IMR-90 (cell line): Measurements from ENCODE around the gene SPSB4. TPM values are rescaled to one million over a fixed set of nuclear protein-coding genes. Genes with fewer than 3 reads are reported as not detected.

ENCODE experiments used
- ATAC-seq: fragments of 200-7000 bp; cut with Tn5 transposase; 2 replicates; pipeline ENCODE4 v1.9.1; 2020; ENCODE audit warnings: low read depth, mild to moderate bottlenecking, moderate library complexity
- BruUV-seq: library from RNA; stranded (reverse); fragments of 400-500 nt; replicated peaks from 2 replicates; lab custom pipeline; 2021; lab: Mats Ljungman, UMichigan
- CTCF ChIA-PET: fragments of 300-600 bp; formaldehyde crosslinking; extraction: SDS; loops from one replicate; lab custom pipeline; 2021; ENCODE audit warnings: antibody characterized with exemption; lab: Yijun Ruan, JAX
- POLR2A ChIA-PET: fragments of 300-600 bp; sonication (Branson Sonifier 250); formaldehyde crosslinking; loops from one replicate; lab custom pipeline; 2022; ENCODE audit warnings: antibody characterized with exemption; ENCODE audit not compliant: unreplicated experiment; lab: Charles Lee
- DNase-seq: peaks from one replicate; pipeline ENCODE4 v3.0.0; 2013
- H2AFZ ChIP-seq: replicated peaks from 2 replicates; pipeline ENCODE3; 2013; ENCODE audit warnings: low read length, mild to moderate bottlenecking; ENCODE audit not compliant: poor library complexity
- H2AK5ac ChIP-seq: 2 replicates; pipeline ENCODE4 v1.6.1; 2013; ENCODE audit warnings: low read depth, low read length, inconsistent platforms
- H2AK9ac ChIP-seq: replicated peaks from 2 replicates; pipeline ENCODE3; 2013; ENCODE audit warnings: mild to moderate bottlenecking, low read depth, low read length, moderate library complexity; ENCODE audit not compliant: poor library complexity
- H2BK120ac ChIP-seq: 2 replicates; pipeline ENCODE4 v1.6.1; 2013; ENCODE audit warnings: low read depth, low read length, inconsistent platforms
- H2BK15ac ChIP-seq: 3 replicates; pipeline ENCODE4 v1.6.1; 2013; ENCODE audit warnings: low read depth, low read length, inconsistent platforms
- H2BK20ac ChIP-seq: 2 replicates; pipeline ENCODE4 v1.6.1; 2013; ENCODE audit warnings: low read depth, mild to moderate bottlenecking, inconsistent platforms, low read length, moderate library complexity
- H2BK5ac ChIP-seq: 2 replicates; pipeline ENCODE4 v1.6.1; 2013; ENCODE audit warnings: mild to moderate bottlenecking, low read depth, low read length, inconsistent platforms; ENCODE audit not compliant: poor library complexity, severe bottlenecking
- H3K14ac ChIP-seq: replicated peaks from 2 replicates; pipeline ENCODE4 v1.6.1; 2013; ENCODE audit warnings: low read depth, low read length, inconsistent platforms
- H3K18ac ChIP-seq: 2 replicates; pipeline ENCODE4 v1.6.1; 2013; ENCODE audit warnings: low read depth, low read length, control low read depth
- H3K23ac ChIP-seq: 2 replicates; pipeline ENCODE4 v1.6.1; 2013; ENCODE audit warnings: low read depth, low read length, inconsistent platforms
- H3K27ac ChIP-seq: 2 replicates; pipeline ENCODE4 v1.5.1; 2013; ENCODE audit warnings: mild to moderate bottlenecking, control low read depth, low read length; ENCODE audit not compliant: insufficient read depth
- H3K27me3 ChIP-seq: 2 replicates; pipeline ENCODE4 v1.6.1; 2013; ENCODE audit warnings: low read length; ENCODE audit not compliant: control insufficient read depth, insufficient read depth
- H3K36me3 ChIP-seq: 2 replicates; pipeline ENCODE4 v1.6.1; 2013; ENCODE audit warnings: low read length, mixed read lengths; ENCODE audit not compliant: control insufficient read depth, insufficient read depth
- H3K4ac ChIP-seq: 2 replicates; pipeline ENCODE4 v1.6.1; 2013; ENCODE audit warnings: low read depth, low read length, inconsistent platforms
- H3K4me1 ChIP-seq: 2 replicates; pipeline ENCODE4 v1.6.1; 2013; ENCODE audit warnings: low read length, mixed read lengths; ENCODE audit not compliant: control insufficient read depth, insufficient read depth
- H3K4me2 ChIP-seq: 2 replicates; pipeline ENCODE4 v1.6.1; 2013; ENCODE audit warnings: low read depth, mild to moderate bottlenecking, control low read depth, low read length, moderate library complexity
- H3K4me3 ChIP-seq: 2 replicates; pipeline ENCODE4 v1.5.1; 2013; ENCODE audit warnings: low read depth, mild to moderate bottlenecking, control low read depth, low read length, moderate library complexity; ENCODE audit not compliant: insufficient read depth
- H3K56ac ChIP-seq: 2 replicates; pipeline ENCODE4 v1.6.1; 2013; ENCODE audit warnings: low read length, inconsistent platforms; ENCODE audit not compliant: insufficient read depth; ENCODE audit errors: extremely low read depth
- H3K79me1 ChIP-seq, 2 experiments: 2 replicates each; pipeline ENCODE4 v1.6.1; 2013; ENCODE audit warnings: low read length in 2 of 2, inconsistent platforms in 1 of 2, low read depth in 1 of 2
- H3K9ac ChIP-seq: 2 replicates; pipeline ENCODE4 v1.6.1; 2013; ENCODE audit warnings: low read depth, low read length, control low read depth
- H3K9me1 ChIP-seq: 2 replicates; pipeline ENCODE4 v1.6.1; 2013; ENCODE audit warnings: low read length, inconsistent platforms; ENCODE audit not compliant: insufficient read depth
- H3K9me3 ChIP-seq: 2 replicates; pipeline ENCODE4 v1.6.1; 2013; ENCODE audit warnings: low read length; ENCODE audit not compliant: control insufficient read depth, insufficient read depth
- H4K20me1 ChIP-seq: 2 replicates; pipeline ENCODE4 v1.6.1; 2013; ENCODE audit warnings: low read length, inconsistent platforms; ENCODE audit not compliant: insufficient read depth
- H4K5ac ChIP-seq: 2 replicates; pipeline ENCODE4 v1.6.1; 2013; ENCODE audit warnings: mild to moderate bottlenecking, low read depth, low read length, control low read depth
- H4K8ac ChIP-seq, 2 experiments: 2 replicates each; pipeline ENCODE4 v1.6.1; 2013; ENCODE audit warnings: low read depth in 2 of 2, low read length in 2 of 2, control low read depth in 1 of 2, inconsistent platforms in 1 of 2
- H4K91ac ChIP-seq: 2 replicates; pipeline ENCODE4 v1.6.1; 2013; ENCODE audit warnings: low read depth, low read length, inconsistent platforms; ENCODE audit not compliant: insufficient read depth
- MAFK ChIP-seq: IDR thresholded peaks from 2 replicates; pipeline ENCODE4 v1.6.1; 2012; ENCODE audit warnings: low read depth, low read length, improper control_type of control experiment
- MXI1 ChIP-seq: IDR thresholded peaks from 2 replicates; pipeline ENCODE4 v1.6.1; 2012; ENCODE audit warnings: low read depth, mild to moderate bottlenecking, low read length, moderate library complexity, borderline replicate concordance
- RAD21 ChIP-seq: IDR thresholded peaks from 2 replicates; pipeline ENCODE4 v1.6.1; 2012; ENCODE audit warnings: low read length, improper control_type of control experiment
- USF2 ChIP-seq: fragments of 150-350 bp; IDR thresholded peaks from 2 replicates; pipeline ENCODE4 v1.6.1; 2017; ENCODE audit warnings: mild to moderate bottlenecking, antibody characterized with exemption, low read length, low read depth
- WGBS, 2 experiments: methylation state at CpG; one replicate each; pipeline versions ENCODE4 v1.1.5 to v1.1.7; 2013; ENCODE audit warnings: missing lambda C conversion rate in 2 of 2; ENCODE audit not compliant: insufficient read length in 1 of 2; ENCODE audit errors: extremely low coverage in 2 of 2; 5-methylcytosine and 5-hydroxymethylcytosine counted together
- dilution Hi-C: fragments of 300-500 bp; cut with HindIII; formaldehyde crosslinking; loops from one replicate; pipeline ENCODE4 v1.14.3; 2018; ENCODE audit warnings: low sequenced_read_pairs; ENCODE audit not compliant: unreplicated experiment
- in situ Hi-C: fragments of 300-500 bp; cut with MboI; formaldehyde crosslinking; loops from 3 replicates; pipeline ENCODE4 v1.14.3; 2019; ENCODE audit warnings: low sequenced_read_pairs, inconsistent platforms, mixed read lengths
- intact Hi-C: fragments of 100-400 bp; cut with micrococcal nuclease; formaldehyde crosslinking; loops from 2 replicates; pipeline ENCODE4 v1.10.0; 2022
- polyA plus RNA-seq, 3 experiments: library from polyadenylated mRNA; depleted of rRNA; stranded (reverse); fragments of >200 nt; gene quantifications; 2 replicates each; pipeline ENCODE4 v1.2.3, GENCODE V29; 2012; ENCODE audit warnings: low replicate concordance in 1 of 3
- total RNA-seq: library from RNA; depleted of rRNA; stranded (reverse); fragments of >200 nt; gene quantifications from 2 replicates; pipeline ENCODE4 v1.2.3, GENCODE V29; 2012

SPSB4 gene
- total and polyA plus RNA-seq, 2 of the 4 experiments (the other 2 are of a cell fraction), result not detected

DNA sequence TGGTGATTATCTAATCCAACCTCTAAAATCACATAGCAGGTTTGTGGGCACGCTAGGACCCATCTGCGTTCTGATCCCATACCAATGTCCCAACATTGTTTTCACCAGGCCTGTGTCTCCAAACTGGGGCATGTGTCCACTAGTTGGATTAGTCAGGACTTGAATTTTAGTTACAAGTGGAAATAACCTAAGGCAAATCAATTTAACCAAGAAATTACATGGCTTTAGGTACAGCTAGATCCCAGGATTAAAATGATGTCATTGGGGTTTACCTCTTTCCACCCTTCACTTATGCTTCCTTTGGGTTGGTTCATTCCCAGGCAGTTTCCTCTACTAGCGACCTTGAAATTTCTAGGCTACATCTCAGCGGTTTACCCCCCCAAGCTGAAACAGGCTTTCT lies 133.3 kb downstream of the SPSB4 start:
- H3K14ac ChIP-seq, result no peak overlapping the region
- no peak overlapping the region for H3K9ac ChIP-seq
- H3K18ac ChIP-seq, result no peak overlapping the region
- H4K91ac ChIP-seq, result no peak overlapping the region
- in situ Hi-C loops (no loop called here), dilution Hi-C loops (loop anchor here (25.0 kb wide), 1 partner anchor 197 kb away; no protein-coding TSS in a partner anchor), intact Hi-C loops (no loop called here)
- H2AFZ ChIP-seq, result no peak overlapping the region
- no peaks in the 10 kb centered on the region for H4K20me1 ChIP-seq
- no peaks in the 10 kb centered on the region for H3K4me1 ChIP-seq
- no peak overlapping the region for H2BK20ac ChIP-seq
- no peak overlapping the region for H3K23ac ChIP-seq
- DNase-seq, result no peak
- no peaks in the 10 kb centered on the region for H3K9me1 ChIP-seq
- H3K27ac ChIP-seq, result no peak overlapping the region
- H4K8ac ChIP-seq, result no peak overlapping the region
- H2AK5ac ChIP-seq, result no peak overlapping the region
- H3K27me3 ChIP-seq, result peaks cover 26% of the 10 kb centered on the region
- ChIA-PET POLR2A (no interaction called here), CTCF (interaction anchor here (0.7 kb wide), 1 partner anchor 252 kb away, joined by 3 read pairs; no protein-coding TSS in a partner anchor)
- H2AK9ac ChIP-seq, result no peak overlapping the region
- H3K79me1 ChIP-seq, result no peaks in the 10 kb centered on the region
- no peak overlapping the region for H3K4ac ChIP-seq
- no peak overlapping the region for H4K5ac ChIP-seq
- H2BK15ac ChIP-seq, result no peak overlapping the region
- no CpG with 5 or more reads among the region's 4 CpGs for WGBS, 2 experiments
- H3K36me3 ChIP-seq, result no peaks in the 10 kb centered on the region
- H3K9me3 ChIP-seq, result no peaks in the 10 kb centered on the region; the same call in 1 of the 2 replicates
- no peak overlapping the region for H3K4me3 ChIP-seq
- TF ChIP-seq USF2 (no peak), RAD21 (no peak), MXI1 (no peak), MAFK (no peak)
- no peak overlapping the region for H2BK120ac ChIP-seq
- ATAC-seq, result no peak
- no peak overlapping the region for H2BK5ac ChIP-seq
- H3K56ac ChIP-seq, result no peak overlapping the region
- H3K4me2 ChIP-seq, result no peak overlapping the region
- BruUV-seq, result no TSS peak
